ENCODE measurements around the gene SMCHD1.

The SMCHD1 gene

DNA sequence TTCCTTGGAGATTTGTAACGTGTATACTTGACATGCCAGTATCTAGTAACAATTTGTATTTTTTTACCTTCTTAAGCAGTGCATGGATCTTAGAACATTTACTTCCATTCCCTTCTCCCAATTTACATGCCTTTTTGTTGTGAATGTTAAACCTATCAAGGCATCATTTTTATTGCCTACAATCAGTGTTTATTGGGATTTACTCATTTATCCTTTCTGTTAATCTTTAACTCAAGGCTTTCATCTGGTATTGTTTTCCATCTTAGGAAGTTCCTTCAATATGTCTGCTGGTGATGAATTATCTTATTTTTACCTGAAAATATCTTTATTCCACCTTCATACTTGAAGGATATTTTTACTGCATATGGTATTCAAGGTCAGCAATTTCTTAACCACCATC is 102.8 kb downstream of the SMCHD1 start:
- no peak for DNase-seq
- in situ Hi-C loops (cut with HindIII; ENCODE audit: low pct_ligation_motif_present, low sequenced_read_pairs): no loop called here
- no peak overlapping the region for H3K4me3 ChIP-seq (ENCODE audit: low read depth, low read length)
- H3K27ac ChIP-seq: no peak overlapping the region
- H3K36me3 ChIP-seq (replicated peaks): peaks cover 3% of the 10 kb centered on the region
- TF ChIP-seq, protein P1, sequence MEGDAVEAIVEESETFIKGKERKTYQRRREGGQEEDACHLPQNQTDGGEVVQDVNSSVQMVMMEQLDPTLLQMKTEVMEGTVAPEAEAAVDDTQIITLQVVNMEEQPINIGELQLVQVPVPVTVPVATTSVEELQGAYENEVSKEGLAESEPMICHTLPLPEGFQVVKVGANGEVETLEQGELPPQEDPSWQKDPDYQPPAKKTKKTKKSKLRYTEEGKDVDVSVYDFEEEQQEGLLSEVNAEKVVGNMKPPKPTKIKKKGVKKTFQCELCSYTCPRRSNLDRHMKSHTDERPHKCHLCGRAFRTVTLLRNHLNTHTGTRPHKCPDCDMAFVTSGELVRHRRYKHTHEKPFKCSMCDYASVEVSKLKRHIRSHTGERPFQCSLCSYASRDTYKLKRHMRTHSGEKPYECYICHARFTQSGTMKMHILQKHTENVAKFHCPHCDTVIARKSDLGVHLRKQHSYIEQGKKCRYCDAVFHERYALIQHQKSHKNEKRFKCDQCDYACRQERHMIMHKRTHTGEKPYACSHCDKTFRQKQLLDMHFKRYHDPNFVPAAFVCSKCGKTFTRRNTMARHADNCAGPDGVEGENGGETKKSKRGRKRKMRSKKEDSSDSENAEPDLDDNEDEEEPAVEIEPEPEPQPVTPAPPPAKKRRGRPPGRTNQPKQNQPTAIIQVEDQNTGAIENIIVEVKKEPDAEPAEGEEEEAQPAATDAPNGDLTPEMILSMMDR (IDR thresholded peaks at IDR 0.05; ENCODE audit: low read depth, low read length, missing control alignments): no peak
- no peaks in the 10 kb centered on the region for H3K27me3 ChIP-seq (replicated peaks)

DNA sequence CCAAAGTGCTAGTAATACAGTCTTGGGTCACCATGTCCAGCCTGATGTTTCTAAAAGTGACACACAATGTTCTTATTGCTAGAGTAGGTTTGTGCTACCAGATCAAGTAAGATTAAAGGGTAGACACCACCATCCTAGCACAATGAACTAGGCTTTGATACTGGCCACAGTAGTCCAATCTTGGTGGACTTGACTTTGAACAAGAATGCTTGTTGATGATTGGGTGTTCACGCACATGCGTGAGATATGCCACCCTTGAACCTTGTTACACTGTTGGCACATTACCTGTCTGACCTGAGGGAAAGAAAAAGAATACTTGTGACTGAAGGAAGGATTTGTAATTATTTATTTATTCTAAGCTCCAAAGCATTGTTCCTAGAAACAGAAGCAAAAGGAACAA is 119.1 kb downstream of the SMCHD1 start:
- TF ChIP-seq, protein P1 (IDR thresholded peaks at IDR 0.05; ENCODE audit: low read depth, low read length, missing control alignments): no peak
- Histone ChIP-seq H3K4me3 (ENCODE audit: low read depth, low read length) (no peak overlapping the region), H3K36me3 (replicated peaks) (peaks cover 33% of the 10 kb centered on the region), H3K27ac (no peak overlapping the region), H3K27me3 (replicated peaks) (no peaks in the 10 kb centered on the region)
- in situ Hi-C loops (cut with HindIII; ENCODE audit: low pct_ligation_motif_present, low sequenced_read_pairs): no loop called here
- DNase-seq: no peak

DNA sequence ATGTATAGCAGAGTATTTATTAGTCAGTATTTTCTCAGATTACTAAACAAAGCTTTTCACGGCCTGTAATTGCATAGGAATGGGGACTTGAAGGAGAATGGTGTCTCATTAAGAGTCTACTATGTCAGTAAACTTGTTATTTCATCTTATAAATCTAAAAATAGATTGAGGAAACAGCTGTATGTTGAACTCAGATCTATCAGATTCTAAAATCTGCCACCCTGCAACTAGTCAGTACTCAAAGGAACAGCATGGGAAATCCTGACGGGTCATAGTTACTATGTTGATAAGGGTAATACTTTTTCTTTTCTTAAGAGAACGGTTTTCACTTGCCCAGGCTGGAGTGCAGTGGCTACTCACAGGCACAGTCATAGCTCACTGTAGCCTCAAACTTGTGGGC is 121.1 kb downstream of the SMCHD1 start:
- Histone ChIP-seq H3K27me3 (replicated peaks) (no peaks in the 10 kb centered on the region), H3K4me3 (ENCODE audit: low read depth, low read length) (no peak overlapping the region), H3K36me3 (replicated peaks) (peaks cover 31% of the 10 kb centered on the region), H3K27ac (no peak overlapping the region)
- TF ChIP-seq, protein P1 (IDR thresholded peaks at IDR 0.05; ENCODE audit: low read depth, low read length, missing control alignments): no peak
- in situ Hi-C loops (cut with HindIII; ENCODE audit: low pct_ligation_motif_present, low sequenced_read_pairs): no loop called here
- DNase-seq: no peak

DNA sequence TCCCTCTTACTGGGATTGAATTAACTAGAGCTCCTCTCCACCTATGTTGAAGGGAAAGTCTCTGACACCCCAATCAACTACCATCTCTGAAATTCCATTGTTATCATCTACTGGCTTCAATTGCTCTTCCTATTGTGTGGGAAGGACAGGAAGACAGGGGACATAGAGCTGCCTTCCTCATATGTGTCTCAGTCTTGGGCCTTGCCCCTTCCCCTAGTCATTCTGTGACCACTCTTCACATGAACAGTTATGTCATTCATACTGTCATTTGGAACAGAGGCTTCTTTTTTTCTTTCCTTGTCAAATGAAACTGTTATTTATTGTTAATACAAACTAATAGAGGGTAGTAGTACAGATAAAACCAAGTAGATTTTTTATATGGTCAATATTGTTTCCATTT is 121.7 kb downstream of the SMCHD1 start:
- H3K27me3 ChIP-seq (replicated peaks): no peaks in the 10 kb centered on the region
- in situ Hi-C loops (cut with HindIII; ENCODE audit: low pct_ligation_motif_present, low sequenced_read_pairs): no loop called here
- H3K4me3 ChIP-seq (ENCODE audit: low read depth, low read length): no peak overlapping the region
- no peak for DNase-seq
- H3K36me3 ChIP-seq (replicated peaks): peaks cover 29% of the 10 kb centered on the region
- no peak overlapping the region for H3K27ac ChIP-seq
- TF ChIP-seq, protein P1 (IDR thresholded peaks at IDR 0.05; ENCODE audit: low read depth, low read length, missing control alignments): no peak

DNA sequence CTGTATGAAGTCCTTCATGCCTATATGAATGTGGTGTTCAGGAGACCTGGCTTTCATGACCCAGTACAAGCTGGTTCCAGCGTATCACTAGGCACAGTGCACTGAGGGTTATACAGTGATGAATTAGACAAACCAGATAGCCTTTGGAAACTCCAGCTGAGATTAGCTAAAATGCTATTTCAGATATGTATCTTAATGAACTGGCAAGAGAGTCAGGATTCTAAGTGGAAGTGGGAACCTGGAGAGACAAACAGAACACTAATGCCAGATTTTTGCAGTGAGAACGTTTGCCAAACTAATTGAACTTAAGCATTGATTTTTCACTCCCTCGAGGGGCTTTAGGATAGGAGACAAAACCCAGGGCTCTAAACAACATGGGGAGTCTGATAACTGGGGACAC is 125.2 kb downstream of the SMCHD1 start:
- H3K36me3 ChIP-seq (replicated peaks): peaks cover 13% of the 10 kb centered on the region
- no peaks in the 10 kb centered on the region for H3K27me3 ChIP-seq (replicated peaks)
- TF ChIP-seq, protein P1 (IDR thresholded peaks at IDR 0.05; ENCODE audit: low read depth, low read length, missing control alignments): no peak
- H3K4me3 ChIP-seq (ENCODE audit: low read depth, low read length): no peak overlapping the region
- in situ Hi-C loops (cut with HindIII; ENCODE audit: low pct_ligation_motif_present, low sequenced_read_pairs): no loop called here
- DNase-seq: no peak
- H3K27ac ChIP-seq: no peak overlapping the region

DNA sequence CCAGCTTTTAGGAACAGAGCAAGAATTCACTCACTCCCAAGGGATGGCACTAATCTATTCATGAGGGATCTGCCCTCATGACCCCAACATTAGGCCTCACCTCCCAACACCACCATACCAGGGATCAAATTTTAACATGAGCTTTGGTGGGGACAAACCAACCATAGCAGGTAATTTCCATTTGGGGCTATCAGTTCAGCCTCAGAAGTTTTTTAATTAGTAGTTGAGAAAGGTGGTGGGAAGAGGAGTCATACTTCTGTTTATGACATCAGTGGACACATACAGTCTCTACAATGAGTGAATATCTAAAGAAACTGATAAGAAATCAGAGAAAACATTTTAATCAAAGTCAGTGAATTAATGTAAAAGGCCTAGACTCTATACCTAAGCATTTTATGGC is 131.7 kb downstream of the SMCHD1 start:
- DNase-seq: no peak
- in situ Hi-C loops (cut with HindIII; ENCODE audit: low pct_ligation_motif_present, low sequenced_read_pairs): no loop called here
- H3K27me3 ChIP-seq (replicated peaks): no peaks in the 10 kb centered on the region
- TF ChIP-seq, protein P1 (IDR thresholded peaks at IDR 0.05; ENCODE audit: low read depth, low read length, missing control alignments): no peak
- no peak overlapping the region for H3K4me3 ChIP-seq (ENCODE audit: low read depth, low read length)
- no peak overlapping the region for H3K27ac ChIP-seq
- peaks cover 15% of the 10 kb centered on the region for H3K36me3 ChIP-seq (replicated peaks)
